GM13976 (cell line): ENCODE measurements around the gene INTS11.

Experiments
- DNase-seq: peaks from one replicate; pipeline ENCODE4 v3.0.0; 2012; ENCODE audit warnings: low spot score
- in situ Hi-C: fragments of 300-500 bp; cut with MboI; formaldehyde crosslinking; loops from one replicate; pipeline ENCODE4 v1.12.0; 2022; ENCODE audit warnings: low sequenced_read_pairs, mixed read lengths, inconsistent platforms; ENCODE audit not compliant: unreplicated experiment
- TF ChIP-seq, protein P1 (sequence below): IDR thresholded peaks from 2 replicates; pipeline ENCODE4 v1.5.1; 2012; ENCODE audit warnings: borderline replicate concordance, mild to moderate bottlenecking; ENCODE audit not compliant: insufficient read depth; ENCODE audit errors: extremely low read depth, missing control alignments, control extremely low read depth

Gene INTS11

GRCh38 chr1:1356166-1356795 lies 31.8 kb upstream of the INTS11 start:
- no peak for DNase-seq
- in situ Hi-C loops, result no loop called here
- TF ChIP-seq, protein P1, sequence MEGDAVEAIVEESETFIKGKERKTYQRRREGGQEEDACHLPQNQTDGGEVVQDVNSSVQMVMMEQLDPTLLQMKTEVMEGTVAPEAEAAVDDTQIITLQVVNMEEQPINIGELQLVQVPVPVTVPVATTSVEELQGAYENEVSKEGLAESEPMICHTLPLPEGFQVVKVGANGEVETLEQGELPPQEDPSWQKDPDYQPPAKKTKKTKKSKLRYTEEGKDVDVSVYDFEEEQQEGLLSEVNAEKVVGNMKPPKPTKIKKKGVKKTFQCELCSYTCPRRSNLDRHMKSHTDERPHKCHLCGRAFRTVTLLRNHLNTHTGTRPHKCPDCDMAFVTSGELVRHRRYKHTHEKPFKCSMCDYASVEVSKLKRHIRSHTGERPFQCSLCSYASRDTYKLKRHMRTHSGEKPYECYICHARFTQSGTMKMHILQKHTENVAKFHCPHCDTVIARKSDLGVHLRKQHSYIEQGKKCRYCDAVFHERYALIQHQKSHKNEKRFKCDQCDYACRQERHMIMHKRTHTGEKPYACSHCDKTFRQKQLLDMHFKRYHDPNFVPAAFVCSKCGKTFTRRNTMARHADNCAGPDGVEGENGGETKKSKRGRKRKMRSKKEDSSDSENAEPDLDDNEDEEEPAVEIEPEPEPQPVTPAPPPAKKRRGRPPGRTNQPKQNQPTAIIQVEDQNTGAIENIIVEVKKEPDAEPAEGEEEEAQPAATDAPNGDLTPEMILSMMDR, result no peak

DNA sequence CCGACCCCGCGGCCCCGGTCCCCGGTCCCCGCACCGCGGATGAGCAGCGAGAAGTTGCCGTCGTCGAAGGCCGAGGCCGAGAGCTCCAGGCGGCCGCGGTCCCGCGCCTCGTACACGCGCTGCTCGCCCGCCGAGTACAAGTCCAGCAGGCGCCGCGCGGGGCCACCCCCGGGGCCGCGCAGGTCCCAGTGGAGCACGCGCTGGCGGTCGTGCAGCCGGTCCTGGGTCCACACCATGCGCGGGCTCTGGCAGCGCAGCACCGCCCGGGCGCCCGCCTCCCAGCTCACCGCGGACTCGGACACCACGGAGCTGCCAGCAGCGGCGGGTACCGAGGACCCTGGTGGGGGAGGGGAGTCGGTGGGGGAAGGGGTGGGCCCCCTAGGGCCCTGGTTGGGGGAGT lies 31.0 kb upstream of the INTS11 start:
- in situ Hi-C loops, result no loop called here
- DNase-seq, result peak; percentile 67
- TF ChIP-seq, protein P1, result no peak

DNA sequence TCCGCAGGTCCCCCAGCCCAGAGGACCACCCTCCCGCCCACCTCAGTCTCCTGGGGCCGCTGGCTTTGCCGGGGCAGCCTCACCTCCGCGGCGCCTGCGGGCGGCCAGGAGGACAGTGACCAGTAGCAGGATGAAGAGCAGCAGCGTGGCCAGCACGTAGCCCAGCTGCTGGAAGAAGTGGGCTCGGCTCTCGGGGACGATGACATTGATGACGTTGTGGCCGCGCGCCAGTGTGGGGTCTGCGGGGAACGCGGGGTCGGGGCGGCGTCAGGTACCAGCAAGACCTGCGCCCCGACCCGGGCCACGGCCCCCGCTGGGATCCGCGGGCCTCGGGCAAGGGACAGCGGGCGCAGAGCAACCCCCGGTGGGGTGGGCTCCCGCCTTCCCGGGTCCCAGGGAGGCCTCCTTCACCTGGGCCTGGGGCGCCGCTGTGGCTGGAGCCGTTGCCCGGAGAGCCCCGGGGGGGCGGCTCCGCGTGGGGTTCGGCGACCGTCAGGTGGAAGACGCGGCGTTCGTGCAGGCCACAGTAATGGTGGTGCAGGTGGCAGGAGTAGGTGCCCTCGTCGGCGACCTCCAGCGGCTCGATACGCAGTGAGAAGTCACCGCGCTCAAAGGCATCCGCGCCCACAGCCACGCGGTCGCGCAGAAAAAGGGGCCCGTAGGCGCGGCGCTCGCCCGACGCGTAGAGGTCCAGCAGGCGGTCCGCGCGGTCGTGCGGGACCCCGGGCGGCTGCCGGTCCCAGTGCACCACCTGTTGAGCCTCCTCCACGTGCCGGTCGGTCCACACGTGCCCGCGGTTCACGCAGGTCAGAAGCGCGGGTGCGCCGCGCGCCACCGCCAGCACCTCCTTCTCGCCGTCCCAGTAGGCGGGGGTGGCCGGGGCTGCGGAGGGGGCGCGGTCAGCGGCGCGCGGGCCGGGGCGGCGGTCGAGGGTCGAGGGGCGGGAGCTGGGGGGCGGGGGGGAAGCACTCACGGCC lies 30.1 kb upstream of the INTS11 start:
- TF ChIP-seq, protein P1, result no peak
- in situ Hi-C loops, result no loop called here
- DNase-seq, result no peak

DNA sequence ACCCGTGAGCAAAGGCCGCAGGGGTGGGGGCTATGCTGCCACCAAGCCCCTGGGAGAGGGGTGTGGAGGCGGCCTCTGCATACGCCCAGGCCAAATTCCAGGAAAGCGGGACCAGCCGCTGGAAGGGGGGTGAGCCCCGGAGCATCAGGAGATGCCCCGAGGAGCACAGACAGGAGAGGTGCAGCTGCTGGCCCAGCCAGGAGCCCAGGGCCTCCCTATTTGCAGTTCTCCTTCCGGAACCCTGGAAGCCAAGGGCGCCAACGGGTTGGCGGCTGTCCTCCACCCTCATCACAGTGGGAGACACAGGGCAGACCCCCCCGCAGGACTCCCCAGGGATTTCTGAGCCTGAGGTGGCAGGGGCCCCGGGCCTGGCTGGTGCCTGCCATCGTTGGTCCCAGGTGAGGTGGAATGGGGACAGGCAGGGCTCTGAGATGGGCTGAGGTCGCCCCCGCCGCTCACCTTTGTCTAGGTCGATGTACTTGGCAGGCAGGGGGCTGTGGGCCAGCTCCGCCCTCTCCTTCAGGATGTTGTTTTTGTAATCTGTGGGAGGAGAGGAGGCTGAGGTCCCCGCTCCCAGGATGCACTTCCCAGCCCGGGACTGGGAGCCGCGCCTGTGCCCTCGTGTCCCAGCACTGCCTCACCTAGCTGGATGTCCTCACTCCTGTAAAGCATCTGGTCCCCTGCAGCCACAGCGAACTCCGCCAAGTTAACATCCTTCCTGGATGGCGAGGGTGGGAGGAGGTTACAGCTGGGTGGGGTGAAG lies 29.1 kb upstream of the INTS11 start:
- in situ Hi-C loops, result no loop called here
- no peak for DNase-seq
- TF ChIP-seq, protein P1, result no peak

DNA sequence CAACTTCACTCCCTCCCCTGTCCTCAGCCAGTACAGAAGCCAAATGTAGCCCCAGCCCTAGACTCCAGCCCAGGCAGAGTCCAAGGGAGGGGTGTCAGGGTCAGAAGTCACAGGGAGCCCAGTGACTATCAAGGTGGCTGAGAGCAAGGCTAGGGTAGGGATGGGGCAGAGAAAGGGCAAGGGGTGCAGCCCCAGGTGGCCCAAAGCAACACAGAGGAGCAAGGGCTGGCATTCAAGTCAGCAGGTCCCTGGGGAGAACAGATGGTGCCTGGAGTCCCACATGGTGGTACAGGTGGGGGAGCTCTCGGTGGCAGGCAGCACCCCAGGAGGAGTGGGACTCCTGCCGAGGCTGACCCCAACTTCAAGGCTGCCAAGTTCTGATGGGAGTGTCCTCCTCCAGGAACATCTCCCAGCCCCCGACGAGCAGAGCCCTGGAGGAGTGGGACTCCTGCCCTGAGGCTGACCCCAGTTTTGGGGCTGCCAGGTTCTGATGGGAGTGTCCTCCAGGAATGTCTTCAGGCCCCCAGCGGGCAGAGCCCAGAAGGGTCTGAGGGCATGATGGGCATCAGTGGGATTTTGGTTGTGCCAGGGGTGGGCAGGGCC lies 28.4 kb upstream of the INTS11 start:
- no peak for DNase-seq
- in situ Hi-C loops, result no loop called here
- TF ChIP-seq, protein P1, result no peak
